ENCODE data around the gene TMPRSS9.
"Not testable (repeated sequence)": the region's sequence is repeated elsewhere in the genome, so short reads cannot be mapped to it uniquely, and the experiment has no call there.

Gene TMPRSS9

DNA sequence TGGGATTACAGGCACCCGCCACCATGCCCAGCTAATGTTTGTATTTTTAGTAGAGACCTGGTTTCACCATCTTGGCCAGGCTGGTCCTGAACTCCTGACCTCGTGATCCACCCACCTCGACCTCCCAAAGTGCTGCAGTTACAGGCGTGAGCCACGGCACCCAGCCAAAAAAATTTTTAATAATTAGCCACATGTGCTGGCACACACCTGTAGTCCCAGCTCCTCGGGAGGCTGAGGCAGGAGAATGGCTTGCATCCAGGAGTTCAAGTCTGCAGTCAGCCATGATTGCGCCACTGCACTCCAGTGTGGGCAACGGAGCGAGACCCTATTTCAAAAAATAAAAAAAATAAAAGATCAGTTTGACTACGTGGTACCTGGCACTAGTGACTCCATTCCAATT is 98.7 kb downstream of the TMPRSS9 start:
- DNase-seq (ENCODE audit: low read depth in 1 of 2, low spot score in 1 of 2), result not testable (repeated sequence)

DNA sequence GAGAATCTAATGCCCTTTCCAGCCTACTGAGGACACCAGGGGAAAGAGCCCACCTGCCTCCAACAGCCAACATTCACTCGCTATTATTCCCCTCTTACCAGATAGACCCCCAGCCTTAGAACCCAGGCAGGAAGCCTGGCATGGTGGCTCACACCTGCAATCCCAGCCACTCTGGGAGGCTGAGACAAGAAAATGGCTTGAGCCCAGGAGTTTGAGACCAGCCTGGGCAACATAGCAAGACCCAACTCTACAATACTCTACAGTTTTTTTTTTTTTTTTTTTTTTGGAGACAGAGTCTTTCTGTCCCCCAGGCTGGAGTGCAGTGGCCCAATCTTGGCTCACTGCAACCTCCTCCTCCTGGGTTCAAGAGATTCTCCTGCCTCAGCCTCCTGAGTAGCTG is 100.2 kb downstream of the TMPRSS9 start:
- DNase-seq (ENCODE audit: low read depth in 1 of 2, low spot score in 1 of 2), result no peak

DNA sequence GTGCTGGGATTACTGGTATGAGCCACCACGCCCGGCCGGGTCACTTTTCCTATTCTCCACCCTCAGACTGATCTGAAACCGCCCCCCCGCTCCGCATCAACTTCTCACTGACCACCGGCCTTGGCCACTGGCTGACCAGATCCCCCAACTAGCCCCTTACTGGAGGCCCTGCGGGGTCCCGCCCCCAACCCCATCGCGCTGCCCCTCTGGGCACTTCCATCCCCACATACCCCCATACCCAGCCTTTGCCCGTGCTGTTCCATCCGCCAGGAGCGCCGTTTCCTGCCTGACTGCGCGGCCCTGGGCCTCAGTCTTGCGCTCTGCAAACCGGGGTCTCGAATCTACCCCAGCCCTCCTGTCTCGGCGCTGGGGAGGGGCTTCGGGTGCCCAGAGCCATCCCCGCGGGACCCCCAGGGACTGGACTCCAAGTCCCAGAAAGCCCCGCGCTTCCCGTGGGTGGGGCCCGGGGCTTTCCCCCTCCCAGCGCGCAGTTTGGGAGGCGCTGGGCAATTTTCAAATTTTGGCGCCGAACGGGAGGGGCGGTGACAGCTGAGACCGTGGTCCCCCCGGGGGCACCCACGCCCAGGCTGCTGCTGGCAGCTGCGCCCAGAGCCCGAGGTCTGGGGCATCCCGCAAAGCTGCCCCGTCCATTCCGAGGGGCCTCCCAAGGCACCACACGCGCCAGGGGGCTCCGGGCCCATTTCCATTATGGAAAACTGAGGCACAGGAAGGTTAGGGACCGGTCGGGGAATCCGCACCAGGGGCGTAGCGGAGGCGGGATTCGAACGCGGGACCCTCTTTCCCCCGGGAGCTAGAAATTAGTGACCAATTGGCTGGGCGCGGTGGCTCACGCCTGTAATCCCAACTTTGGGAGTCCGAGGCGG is 101.9 kb downstream of the TMPRSS9 start:
- peak in 1 of 2 donors; percentile 41 for DNase-seq (ENCODE audit: low read depth in 1 of 2, low spot score in 1 of 2)

- no peak for DNase-seq (ENCODE audit: low read depth in 1 of 2, low spot score in 1 of 2)
Measured at GRCh38 chr19:2462635-2463421, 102.8 kb downstream of the TMPRSS9 start.

DNA sequence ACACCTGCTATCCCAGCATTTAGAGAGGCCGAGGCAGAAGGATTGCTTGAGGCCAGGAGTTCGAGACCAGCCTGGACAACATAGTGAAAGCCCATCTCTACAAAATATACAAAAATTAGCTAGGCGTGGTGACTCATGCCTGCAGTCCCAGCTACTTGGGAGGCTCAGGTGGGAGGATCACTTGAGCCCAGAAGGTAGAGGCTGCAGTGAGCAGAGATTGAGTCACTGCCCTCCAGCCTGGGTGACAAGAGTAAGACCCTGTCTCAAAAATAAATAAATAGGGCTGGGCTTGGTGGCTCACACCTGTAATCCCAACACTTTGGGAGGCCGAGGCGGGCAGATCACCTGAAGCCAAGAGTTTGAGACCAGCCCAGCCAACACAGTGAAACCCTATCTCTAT is 103.6 kb downstream of the TMPRSS9 start:
- DNase-seq (ENCODE audit: low read depth in 1 of 2, low spot score in 1 of 2), result not testable (repeated sequence)

DNA sequence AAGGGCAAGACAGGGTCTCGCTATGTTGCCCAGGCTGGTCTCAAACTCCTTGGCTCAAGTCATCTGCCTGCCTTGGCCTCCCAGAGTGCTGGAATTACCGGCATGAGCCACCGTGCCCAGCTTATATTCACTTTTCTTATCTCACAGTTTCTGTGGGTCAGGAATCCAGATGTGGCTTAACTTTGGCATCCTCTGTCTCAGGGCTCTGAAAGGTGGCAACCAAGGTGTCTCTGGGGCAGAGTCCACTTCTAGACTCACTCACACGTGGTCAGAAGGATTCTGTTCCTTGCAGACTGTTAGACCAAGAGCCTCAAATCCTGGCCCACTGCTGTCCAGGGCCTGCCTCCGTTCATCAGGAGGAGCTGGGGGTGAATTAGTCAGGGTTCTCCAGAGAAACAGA is 104.3 kb downstream of the TMPRSS9 start:
- DNase-seq (ENCODE audit: low read depth in 1 of 2, low spot score in 1 of 2), result no peak

DNA sequence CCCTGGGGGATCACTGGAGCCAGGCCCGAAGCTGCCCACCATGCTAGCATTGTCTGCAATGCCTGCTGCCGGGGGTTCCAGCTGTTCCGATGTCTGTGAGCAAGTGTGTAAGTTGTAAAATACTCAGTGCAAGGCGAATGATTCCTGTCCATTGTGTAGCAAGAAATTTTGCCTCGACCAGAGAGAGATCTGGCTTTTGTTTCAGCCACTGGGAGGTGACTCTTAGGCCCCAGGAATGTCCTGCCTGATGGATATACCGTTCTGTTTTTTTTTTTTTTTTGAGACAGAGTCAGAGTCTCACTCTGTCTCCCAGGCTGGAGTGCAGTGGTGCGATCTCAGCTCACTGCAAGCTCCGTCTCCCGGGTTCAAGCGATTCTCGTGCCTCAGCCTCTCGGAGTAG is 108.5 kb downstream of the TMPRSS9 start:
- DNase-seq (ENCODE audit: low read depth in 1 of 2, low spot score in 1 of 2), result no peak

- no peak for DNase-seq (ENCODE audit: low read depth in 1 of 2, low spot score in 1 of 2)
Measured at GRCh38 chr19:2469102-2469914, 109.2 kb downstream of the TMPRSS9 start.

- not testable (repeated sequence) for DNase-seq (ENCODE audit: low read depth in 1 of 2, low spot score in 1 of 2)
Measured at GRCh38 chr19:2469915-2470200, 109.8 kb downstream of the TMPRSS9 start.

- DNase-seq (ENCODE audit: low read depth in 1 of 2, low spot score in 1 of 2), result peak; percentile 70 to 90
Measured at GRCh38 chr19:2474232-2475017, 114.4 kb downstream of the TMPRSS9 start.

DNA sequence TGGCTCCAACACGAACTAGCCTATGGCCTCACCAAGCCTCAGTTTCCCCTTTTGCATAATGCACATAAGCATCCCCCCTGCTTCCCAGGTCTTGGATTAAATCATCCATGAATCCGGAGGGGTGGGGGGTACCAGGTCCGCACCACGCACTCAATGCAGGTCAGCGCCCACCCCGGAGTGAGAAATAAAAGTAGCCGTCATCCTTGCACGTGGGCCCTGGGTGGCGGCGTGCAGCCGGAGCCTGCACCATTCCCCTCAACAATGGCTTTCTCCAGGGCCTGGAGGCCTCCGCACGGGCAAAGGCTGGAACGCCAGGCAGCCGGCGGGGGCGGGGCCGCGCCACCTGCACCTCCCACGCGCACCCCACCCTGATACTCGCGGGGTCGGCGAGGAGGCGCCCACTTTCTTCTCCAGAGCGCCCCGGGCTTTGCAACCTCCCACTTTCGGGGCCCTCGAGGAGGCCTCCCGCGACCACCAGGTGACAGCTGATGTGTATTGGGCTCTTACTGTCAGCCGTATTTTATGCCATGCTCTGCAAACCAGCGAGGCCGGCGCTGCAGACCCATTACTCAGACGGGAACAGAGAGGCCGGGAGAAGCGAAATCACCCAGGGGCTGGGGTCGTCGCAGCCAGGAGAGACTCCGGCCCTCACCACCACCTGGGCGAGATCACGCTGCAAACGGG is 115.1 kb downstream of the TMPRSS9 start:
- peak; percentile 21 to 40 for DNase-seq (ENCODE audit: low read depth in 1 of 2, low spot score in 1 of 2)

Measured in activated T-helper 1 cell treated with anti-CD3 and anti-CD28 coated beads, Interleukin-2, amount 50 U/mL, for 16 hours (primary cell).